Coronary artery (tissue), 2 donors: ENCODE measurements around the gene BRF1.

Source experiments
- DNase-seq: peaks from one replicate; pipeline ENCODE4 v3.0.0-alpha.2; 2017; ENCODE audit warnings: low spot score
- H3K27ac ChIP-seq, 2 donors: fragments of 200-600 bp; sonication (generic); one replicate each; pipeline ENCODE4 v1.5.1; 2016 to 2019
- H3K4me3 ChIP-seq: fragments of 200-600 bp; sonication (generic); 2 replicates; pipeline ENCODE4 v1.5.1; 2016; ENCODE audit warnings: mild to moderate bottlenecking, moderate library complexity
- TF ChIP-seq, protein P1 (sequence below): fragments of 200-600 bp; sonication (generic); IDR thresholded peaks from one replicate; pipeline ENCODE4 v1.5.1; 2019; ENCODE audit warnings: antibody characterized with exemption

The BRF1 gene

GRCh38 chr14:105315211-105315721 is 14.5 kb upstream of the BRF1 start:
- no peak for DNase-seq
- TF ChIP-seq, protein P1, sequence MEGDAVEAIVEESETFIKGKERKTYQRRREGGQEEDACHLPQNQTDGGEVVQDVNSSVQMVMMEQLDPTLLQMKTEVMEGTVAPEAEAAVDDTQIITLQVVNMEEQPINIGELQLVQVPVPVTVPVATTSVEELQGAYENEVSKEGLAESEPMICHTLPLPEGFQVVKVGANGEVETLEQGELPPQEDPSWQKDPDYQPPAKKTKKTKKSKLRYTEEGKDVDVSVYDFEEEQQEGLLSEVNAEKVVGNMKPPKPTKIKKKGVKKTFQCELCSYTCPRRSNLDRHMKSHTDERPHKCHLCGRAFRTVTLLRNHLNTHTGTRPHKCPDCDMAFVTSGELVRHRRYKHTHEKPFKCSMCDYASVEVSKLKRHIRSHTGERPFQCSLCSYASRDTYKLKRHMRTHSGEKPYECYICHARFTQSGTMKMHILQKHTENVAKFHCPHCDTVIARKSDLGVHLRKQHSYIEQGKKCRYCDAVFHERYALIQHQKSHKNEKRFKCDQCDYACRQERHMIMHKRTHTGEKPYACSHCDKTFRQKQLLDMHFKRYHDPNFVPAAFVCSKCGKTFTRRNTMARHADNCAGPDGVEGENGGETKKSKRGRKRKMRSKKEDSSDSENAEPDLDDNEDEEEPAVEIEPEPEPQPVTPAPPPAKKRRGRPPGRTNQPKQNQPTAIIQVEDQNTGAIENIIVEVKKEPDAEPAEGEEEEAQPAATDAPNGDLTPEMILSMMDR, result no peak
- Histone ChIP-seq H3K4me3 (peak overlapping the region; percentile 94), H3K27ac (peak overlapping the region; percentile 2 to 90)

DNA sequence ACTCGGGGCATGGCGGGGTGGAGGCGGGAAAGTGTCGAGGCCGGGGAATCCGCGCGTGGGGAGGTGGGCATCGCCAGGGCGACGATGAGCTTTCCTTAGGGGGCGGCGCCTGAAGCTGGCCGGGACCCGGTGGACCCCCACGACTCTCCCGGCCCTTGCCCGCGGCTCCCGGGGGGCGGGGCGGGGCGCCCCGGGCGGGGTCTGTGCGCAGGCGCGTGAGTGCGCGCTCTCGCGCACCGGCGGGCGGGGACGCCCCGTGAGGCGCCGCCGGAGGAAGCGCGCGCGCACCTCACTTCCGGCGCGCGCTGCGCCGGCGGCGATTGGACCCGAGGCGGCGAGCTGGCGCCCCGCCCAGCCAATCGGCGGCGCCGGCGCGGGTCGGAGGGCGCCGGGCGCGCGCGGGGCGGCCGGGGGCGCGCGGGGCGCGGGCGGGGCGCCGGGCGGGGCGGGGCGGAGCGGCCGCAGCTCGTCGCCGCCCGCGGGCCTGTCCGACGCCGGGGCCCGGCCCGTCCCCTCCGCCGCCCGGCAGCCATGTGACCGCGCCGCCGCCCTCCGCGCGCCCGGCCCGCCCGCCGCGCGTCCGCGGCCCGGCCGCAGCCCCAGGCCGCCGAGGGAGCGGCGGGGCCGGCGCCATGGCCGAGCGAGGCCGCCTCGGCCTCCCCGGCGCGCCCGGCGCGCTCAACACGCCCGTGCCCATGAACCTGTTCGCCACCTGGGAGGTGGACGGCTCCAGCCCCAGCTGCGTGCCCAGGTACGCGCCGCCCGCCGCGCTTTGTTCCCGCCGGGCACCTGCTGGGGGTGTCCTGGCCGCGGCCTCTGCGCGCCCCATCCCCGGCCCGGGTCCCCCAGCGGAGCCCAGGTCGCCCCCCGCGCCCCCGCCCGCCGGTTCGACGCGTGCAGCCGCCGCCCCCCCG is 13.7 kb upstream of the BRF1 start, which contains the start of gene PACS2:
Gene PACS2 (plus strand): TSS at position 462 of the 914 bp plus-strand sequence. CDS start 171 bp downstream, at position 633.
- Histone ChIP-seq H3K27ac (peak within 1 kb of the TSS; percentile 79 to 97), H3K4me3 (peak within 1 kb of the TSS; percentile 94)
- TF ChIP-seq, protein P1, result no peak
- no peak for DNase-seq

DNA sequence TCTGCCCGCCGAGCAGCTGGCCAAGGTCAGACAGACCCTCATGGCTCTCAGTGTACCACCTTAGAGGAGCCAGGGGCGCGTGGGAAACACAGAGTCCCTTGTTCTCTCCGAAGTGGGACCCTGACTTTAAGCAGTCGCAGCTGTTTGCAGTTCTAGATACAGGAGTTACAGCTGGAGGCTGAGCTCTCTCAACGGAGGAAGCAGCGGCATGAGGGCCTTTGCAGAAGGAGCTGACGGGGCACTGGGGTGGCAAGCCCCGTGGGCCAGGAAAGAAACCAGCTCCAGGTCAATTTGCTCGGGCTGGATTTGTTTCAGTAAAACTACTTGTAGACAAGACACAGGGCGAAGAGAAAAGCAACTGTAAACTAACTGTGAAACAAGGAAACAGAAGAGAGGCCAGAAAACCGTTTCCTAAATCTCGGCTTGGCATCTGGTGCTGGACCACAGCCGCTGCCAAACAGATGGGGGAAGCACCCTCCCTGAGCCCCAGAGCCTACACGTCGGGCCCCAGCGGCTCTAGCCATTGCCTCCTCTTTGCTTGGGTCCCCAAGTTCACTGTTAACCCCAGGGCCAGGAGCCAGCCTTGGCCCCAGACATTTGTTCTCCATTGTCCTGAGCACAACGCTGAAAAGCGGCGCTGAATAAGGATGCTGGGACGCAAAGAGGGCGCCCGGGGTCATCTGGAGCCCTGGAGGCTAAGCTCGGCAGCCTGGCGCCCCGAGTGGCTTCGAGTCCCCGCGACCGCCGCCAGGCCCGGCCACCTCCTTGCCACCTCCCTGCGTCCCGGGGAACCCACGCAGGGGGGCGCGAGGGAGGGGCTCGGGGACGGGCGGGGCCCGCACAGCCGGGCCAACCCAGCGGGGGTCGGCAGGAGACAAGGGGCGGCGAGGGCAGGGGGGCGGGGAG is 12.8 kb upstream of the BRF1 start:
- no peak for DNase-seq
- TF ChIP-seq, protein P1, result no peak
- peak overlapping the region; percentile 90 for H3K4me3 ChIP-seq
- peak overlapping the region; percentile 79 to 97 for H3K27ac ChIP-seq

- Histone ChIP-seq H3K27ac (peak overlapping the region in 1 of 2 donors; percentile 79), H3K4me3 (no peak overlapping the region)
- TF ChIP-seq, protein P1, result no peak
- no peak for DNase-seq
Measured at GRCh38 chr14:105312973-105313372, 12.2 kb upstream of the BRF1 start.

GRCh38 chr14:105311838-105312237 is 11.0 kb upstream of the BRF1 start:
- TF ChIP-seq, protein P1, result no peak
- H3K4me3 ChIP-seq, result no peak overlapping the region
- no peak for DNase-seq
- H3K27ac ChIP-seq, result no peak overlapping the region

DNA sequence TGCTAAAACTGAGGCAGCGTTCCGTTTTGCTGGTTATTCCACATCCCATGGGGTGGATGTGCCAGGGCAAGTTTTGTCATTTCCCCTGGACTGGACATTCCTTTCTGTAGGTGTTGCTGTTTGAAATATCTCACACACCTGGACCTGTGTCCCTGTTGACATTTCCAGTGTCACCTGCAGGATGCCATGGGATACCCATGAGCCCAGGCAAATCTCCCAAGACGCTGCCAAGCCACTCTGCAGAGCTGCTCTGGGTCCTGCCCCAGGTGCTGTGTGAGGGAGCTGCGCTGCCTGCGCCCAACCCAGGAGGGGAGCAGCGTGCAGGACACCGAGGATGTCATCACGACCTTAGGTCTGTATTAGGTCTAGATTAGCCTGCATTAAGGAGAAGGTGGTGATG is 8.6 kb upstream of the BRF1 start:
- Histone ChIP-seq H3K27ac (no peak overlapping the region), H3K4me3 (no peak overlapping the region)
- TF ChIP-seq, protein P1, result no peak
- DNase-seq, result no peak
